Measurements from ENCODE around the gene MRPL11.

DNA sequence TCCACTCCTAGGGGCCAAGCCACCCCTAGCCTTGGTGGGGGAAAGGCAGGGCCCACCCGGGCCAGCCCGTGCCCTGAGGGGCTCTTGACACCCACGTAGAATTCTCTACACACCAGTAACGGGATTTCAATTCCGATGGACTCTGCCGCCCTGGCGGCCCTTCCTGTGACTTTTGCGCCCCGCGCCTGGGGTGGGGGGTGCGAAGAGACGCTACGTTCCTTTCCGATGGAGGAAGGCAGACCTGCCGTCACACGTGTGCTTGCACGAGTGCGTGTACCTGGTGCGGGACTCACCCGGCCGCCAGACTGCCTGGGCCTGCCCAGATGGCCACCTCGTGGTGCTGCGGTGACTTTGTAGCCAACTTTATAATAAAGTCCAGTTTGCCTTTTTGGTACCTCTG is 12.3 kb downstream of the MRPL11 start:
- TF ChIP-seq, protein P1, sequence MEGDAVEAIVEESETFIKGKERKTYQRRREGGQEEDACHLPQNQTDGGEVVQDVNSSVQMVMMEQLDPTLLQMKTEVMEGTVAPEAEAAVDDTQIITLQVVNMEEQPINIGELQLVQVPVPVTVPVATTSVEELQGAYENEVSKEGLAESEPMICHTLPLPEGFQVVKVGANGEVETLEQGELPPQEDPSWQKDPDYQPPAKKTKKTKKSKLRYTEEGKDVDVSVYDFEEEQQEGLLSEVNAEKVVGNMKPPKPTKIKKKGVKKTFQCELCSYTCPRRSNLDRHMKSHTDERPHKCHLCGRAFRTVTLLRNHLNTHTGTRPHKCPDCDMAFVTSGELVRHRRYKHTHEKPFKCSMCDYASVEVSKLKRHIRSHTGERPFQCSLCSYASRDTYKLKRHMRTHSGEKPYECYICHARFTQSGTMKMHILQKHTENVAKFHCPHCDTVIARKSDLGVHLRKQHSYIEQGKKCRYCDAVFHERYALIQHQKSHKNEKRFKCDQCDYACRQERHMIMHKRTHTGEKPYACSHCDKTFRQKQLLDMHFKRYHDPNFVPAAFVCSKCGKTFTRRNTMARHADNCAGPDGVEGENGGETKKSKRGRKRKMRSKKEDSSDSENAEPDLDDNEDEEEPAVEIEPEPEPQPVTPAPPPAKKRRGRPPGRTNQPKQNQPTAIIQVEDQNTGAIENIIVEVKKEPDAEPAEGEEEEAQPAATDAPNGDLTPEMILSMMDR (conservative IDR thresholded peaks at IDR 0.05; ENCODE audit: low read depth in 2 of 2) = no peak
- no peak for TF ChIP-seq EZH2 (IDR thresholded peaks at IDR 0.05; ENCODE audit: low read depth, unreplicated experiment)
- TF ChIP-seq POLR2AphosphoS5 (IDR thresholded peaks at IDR 0.05; ENCODE audit: low read depth) = no peak
- no peak for TF ChIP-seq ZNF331 (CRISPR knock-in tag; IDR thresholded peaks at IDR 0.05; ENCODE audit: low read depth)
- TF ChIP-seq, protein P2, sequence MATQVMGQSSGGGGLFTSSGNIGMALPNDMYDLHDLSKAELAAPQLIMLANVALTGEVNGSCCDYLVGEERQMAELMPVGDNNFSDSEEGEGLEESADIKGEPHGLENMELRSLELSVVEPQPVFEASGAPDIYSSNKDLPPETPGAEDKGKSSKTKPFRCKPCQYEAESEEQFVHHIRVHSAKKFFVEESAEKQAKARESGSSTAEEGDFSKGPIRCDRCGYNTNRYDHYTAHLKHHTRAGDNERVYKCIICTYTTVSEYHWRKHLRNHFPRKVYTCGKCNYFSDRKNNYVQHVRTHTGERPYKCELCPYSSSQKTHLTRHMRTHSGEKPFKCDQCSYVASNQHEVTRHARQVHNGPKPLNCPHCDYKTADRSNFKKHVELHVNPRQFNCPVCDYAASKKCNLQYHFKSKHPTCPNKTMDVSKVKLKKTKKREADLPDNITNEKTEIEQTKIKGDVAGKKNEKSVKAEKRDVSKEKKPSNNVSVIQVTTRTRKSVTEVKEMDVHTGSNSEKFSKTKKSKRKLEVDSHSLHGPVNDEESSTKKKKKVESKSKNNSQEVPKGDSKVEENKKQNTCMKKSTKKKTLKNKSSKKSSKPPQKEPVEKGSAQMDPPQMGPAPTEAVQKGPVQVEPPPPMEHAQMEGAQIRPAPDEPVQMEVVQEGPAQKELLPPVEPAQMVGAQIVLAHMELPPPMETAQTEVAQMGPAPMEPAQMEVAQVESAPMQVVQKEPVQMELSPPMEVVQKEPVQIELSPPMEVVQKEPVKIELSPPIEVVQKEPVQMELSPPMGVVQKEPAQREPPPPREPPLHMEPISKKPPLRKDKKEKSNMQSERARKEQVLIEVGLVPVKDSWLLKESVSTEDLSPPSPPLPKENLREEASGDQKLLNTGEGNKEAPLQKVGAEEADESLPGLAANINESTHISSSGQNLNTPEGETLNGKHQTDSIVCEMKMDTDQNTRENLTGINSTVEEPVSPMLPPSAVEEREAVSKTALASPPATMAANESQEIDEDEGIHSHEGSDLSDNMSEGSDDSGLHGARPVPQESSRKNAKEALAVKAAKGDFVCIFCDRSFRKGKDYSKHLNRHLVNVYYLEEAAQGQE (IDR thresholded peaks at IDR 0.05; ENCODE audit: unreplicated experiment) = no peak
- TF ChIP-seq EZH2phosphoT487 (IDR thresholded peaks at IDR 0.05; ENCODE audit: unreplicated experiment) = no peak
- TF ChIP-seq, protein P3, sequence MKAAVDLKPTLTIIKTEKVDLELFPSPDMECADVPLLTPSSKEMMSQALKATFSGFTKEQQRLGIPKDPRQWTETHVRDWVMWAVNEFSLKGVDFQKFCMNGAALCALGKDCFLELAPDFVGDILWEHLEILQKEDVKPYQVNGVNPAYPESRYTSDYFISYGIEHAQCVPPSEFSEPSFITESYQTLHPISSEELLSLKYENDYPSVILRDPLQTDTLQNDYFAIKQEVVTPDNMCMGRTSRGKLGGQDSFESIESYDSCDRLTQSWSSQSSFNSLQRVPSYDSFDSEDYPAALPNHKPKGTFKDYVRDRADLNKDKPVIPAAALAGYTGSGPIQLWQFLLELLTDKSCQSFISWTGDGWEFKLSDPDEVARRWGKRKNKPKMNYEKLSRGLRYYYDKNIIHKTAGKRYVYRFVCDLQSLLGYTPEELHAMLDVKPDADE (IDR thresholded peaks at IDR 0.05) = no peak
- TF ChIP-seq CREB1 (CRISPR knock-in tag; IDR thresholded peaks at IDR 0.05; ENCODE audit: low read depth) = no peak

Data from GM23338 (cell line).